ENCODE results near the gene CCDC157.

GRCh38 chr22:30324014-30324730, 32.6 kb upstream of the CCDC157 start:
- no peak for TF ChIP-seq CTCF (conservative IDR thresholded peaks at IDR 0.05; ENCODE audit: low read depth, low read length)
- no peak for TF ChIP-seq EZH2 (IDR thresholded peaks at IDR 0.05; ENCODE audit: low read length, unreplicated experiment)
- no peak for TF ChIP-seq EZH2phosphoT487 (IDR thresholded peaks at IDR 0.05; ENCODE audit: borderline replicate concordance, low read length)

All from PC-3 (cell line).